H1 (cell line): Measurements from ENCODE around the gene FAM209A. TPM values are rescaled to one million over a fixed set of nuclear protein-coding genes. Genes with fewer than 3 reads are reported as not detected.

Experiments used
- CTCF ChIA-PET: fragments of 300-600 bp; sonication (Branson Sonifier 250); formaldehyde crosslinking; loops from one replicate; lab custom pipeline; 2021; ENCODE audit not compliant: partially characterized antibody; lab: Charles Lee
- POLR2A ChIA-PET: fragments of 300-600 bp; sonication (Branson Sonifier 250); formaldehyde crosslinking; loops from one replicate; lab custom pipeline; 2021; ENCODE audit warnings: inconsistent platforms; ENCODE audit not compliant: partially characterized antibody; lab: Charles Lee
- DNase-seq, 2 experiments: peaks; one replicate each; pipeline versions ENCODE4 v3.0.0 to v3.0.0-alpha.2; 2010 to 2022; ENCODE audit warnings: low spot score in 2 of 2, low read depth in 1 of 2, mixed read lengths in 1 of 2
- FAIRE-seq: peaks from 2 replicates; lab custom pipeline; 2011; peaks lifted over from hg19 to GRCh38; lab: Jason Lieb, UNC
- H2AFZ ChIP-seq: 2 replicates; pipeline ENCODE4 v1.8.1; 2012; ENCODE audit warnings: low read length, inconsistent platforms
- H2AK5ac ChIP-seq: 2 replicates; pipeline ENCODE4 v1.6.1; 2013; ENCODE audit warnings: low read depth, low read length
- H2BK120ac ChIP-seq: replicated peaks from 2 replicates; pipeline ENCODE3; 2013; ENCODE audit warnings: low read depth, low read length, inconsistent platforms
- H2BK12ac ChIP-seq: 2 replicates; pipeline ENCODE4 v1.6.1; 2013; ENCODE audit warnings: low read depth, low read length
- H2BK15ac ChIP-seq: 2 replicates; pipeline ENCODE4 v1.6.1; 2013; ENCODE audit warnings: low read length
- H2BK20ac ChIP-seq: 2 replicates; pipeline ENCODE4 v1.6.1; 2013; ENCODE audit warnings: low read length
- H2BK5ac ChIP-seq: 2 replicates; pipeline ENCODE4 v1.6.1; 2013; ENCODE audit warnings: low read depth, low read length
- H3K14ac ChIP-seq: 2 replicates; pipeline ENCODE4 v1.6.1; 2013; ENCODE audit warnings: inconsistent platforms; ENCODE audit not compliant: insufficient read length
- H3K18ac ChIP-seq: 2 replicates; pipeline ENCODE4 v1.6.1; 2013; ENCODE audit warnings: low read length; ENCODE audit errors: extremely low read depth
- H3K23ac ChIP-seq: 2 replicates; pipeline ENCODE4 v1.6.1; 2013; ENCODE audit warnings: inconsistent platforms; ENCODE audit not compliant: insufficient read length
- H3K23me2 ChIP-seq: 2 replicates; pipeline ENCODE4 v1.6.1; 2013; ENCODE audit warnings: low read depth, low read length
- H3K27ac ChIP-seq: 2 replicates; pipeline ENCODE4 v1.6.1; 2011; ENCODE audit warnings: low read depth, low read length, inconsistent platforms
- H3K27me3 ChIP-seq, 4 experiments: replicated peaks in 1 of 4; 1 replicate in 1 of 4; 2 replicates in 3 of 4; pipeline versions ENCODE4 v1.6.1 to v1.8.1; 2011 to 2013; ENCODE audit warnings: low read length in 3 of 4, mild to moderate bottlenecking in 3 of 4, inconsistent platforms in 2 of 4, mixed read lengths in 2 of 4, moderate library complexity in 1 of 4; ENCODE audit not compliant: control insufficient read depth in 3 of 4, insufficient read depth in 3 of 4; ENCODE audit errors: extremely low read depth in 1 of 4
- H3K36me3 ChIP-seq, 4 experiments: 2 replicates each; pipeline versions ENCODE4 v1.6.1 to v1.8.1; 2011 to 2013; ENCODE audit warnings: mild to moderate bottlenecking in 4 of 4, low read length in 3 of 4, moderate library complexity in 2 of 4, control low read depth in 1 of 4, inconsistent platforms in 1 of 4; ENCODE audit not compliant: insufficient read depth in 4 of 4, control insufficient read depth in 2 of 4
- H3K4ac ChIP-seq: replicated peaks from 2 replicates; pipeline ENCODE3; 2013; ENCODE audit warnings: low read length, low read depth, mixed read lengths, inconsistent platforms; ENCODE audit not compliant: insufficient read length
- H3K4me1 ChIP-seq, 4 experiments: replicated peaks in 1 of 4; 1 replicate in 1 of 4; 2 replicates in 3 of 4; pipeline versions ENCODE4 v1.6.1 to v1.8.1; 2011 to 2013; ENCODE audit warnings: low read length in 3 of 4, inconsistent platforms in 2 of 4, mixed read lengths in 1 of 4; ENCODE audit not compliant: insufficient read depth in 4 of 4, control insufficient read depth in 3 of 4
- H3K4me2 ChIP-seq, 2 experiments: 2 replicates each; pipeline versions ENCODE4 v1.6.1 to v1.8.1; 2011 to 2013; ENCODE audit warnings: low read depth in 2 of 2, low read length in 2 of 2, control low read depth in 1 of 2, inconsistent platforms in 1 of 2, mild to moderate bottlenecking in 1 of 2; ENCODE audit not compliant: insufficient read depth in 1 of 2
- H3K4me3 ChIP-seq, 4 experiments: fragments of 200-600, 300-600 bp in 1 of 4; sonication (generic), shearing (Covaris generic), sonication (Bioruptor Twin) in 1 of 4; 2 replicates each; pipeline versions ENCODE4 v1.5.1 to v1.8.1; 2011 to 2016; ENCODE audit warnings: low read length in 4 of 4, low read depth in 3 of 4, control low read depth in 2 of 4, inconsistent platforms in 2 of 4, mild to moderate bottlenecking in 2 of 4, mixed read lengths in 1 of 4, moderate library complexity in 1 of 4; ENCODE audit not compliant: insufficient read depth in 2 of 4; ENCODE audit errors: extremely low read depth in 1 of 4
- H3K56ac ChIP-seq: replicated peaks from 2 replicates; pipeline ENCODE3; 2013; ENCODE audit warnings: low read depth, mild to moderate bottlenecking, mixed read lengths, low read length, inconsistent platforms; ENCODE audit not compliant: insufficient read length
- H3K79me1 ChIP-seq: 2 replicates; pipeline ENCODE4 v1.6.1; 2013; ENCODE audit warnings: low read depth, low read length, control low read depth
- H3K79me2 ChIP-seq, 2 experiments: 2 replicates each; pipeline versions ENCODE4 v1.6.1 to v1.8.1; 2012 to 2013; ENCODE audit warnings: low read length in 2 of 2, mild to moderate bottlenecking in 2 of 2, inconsistent platforms in 1 of 2; ENCODE audit not compliant: insufficient read depth in 2 of 2, control insufficient read depth in 1 of 2
- H3K9ac ChIP-seq, 4 experiments: replicated peaks in 1 of 4; 1 replicate in 1 of 4; 2 replicates in 3 of 4; pipeline versions ENCODE4 v1.6.1 to v1.8.1; 2011 to 2013; ENCODE audit warnings: low read depth in 3 of 4, low read length in 3 of 4, control low read depth in 2 of 4, mild to moderate bottlenecking in 2 of 4, moderate library complexity in 2 of 4, inconsistent platforms in 1 of 4; ENCODE audit errors: extremely low read depth in 1 of 4
- H3K9me3 ChIP-seq, 2 experiments: 2 replicates each; pipeline versions ENCODE4 v1.6.1 to v1.8.1; 2012 to 2013; ENCODE audit warnings: mild to moderate bottlenecking in 2 of 2, moderate library complexity in 2 of 2, control low read depth in 1 of 2, inconsistent platforms in 1 of 2, low read depth in 1 of 2, low read length in 1 of 2, mixed read lengths in 1 of 2; ENCODE audit not compliant: insufficient read depth in 2 of 2
- H4K20me1 ChIP-seq, 2 experiments: replicated peaks in 1 of 2; 2 replicates each; pipeline versions ENCODE3 to v1.8.1; 2011 to 2013; ENCODE audit warnings: inconsistent platforms in 2 of 2, low read length in 2 of 2, mild to moderate bottlenecking in 1 of 2; ENCODE audit not compliant: insufficient read depth in 2 of 2, control insufficient read depth in 1 of 2
- H4K5ac ChIP-seq: 2 replicates; pipeline ENCODE4 v1.6.1; 2013; ENCODE audit warnings: low read length, low read depth, mixed read lengths, inconsistent platforms; ENCODE audit not compliant: insufficient read length
- H4K8ac ChIP-seq: 2 replicates; pipeline ENCODE4 v1.8.0; 2013; ENCODE audit warnings: mild to moderate bottlenecking, moderate library complexity, low read length, inconsistent platforms; ENCODE audit not compliant: insufficient read depth; ENCODE audit errors: extremely low read depth
- H4K91ac ChIP-seq: replicated peaks from 2 replicates; pipeline ENCODE3; 2013; ENCODE audit warnings: low read length, mixed read lengths, inconsistent platforms; ENCODE audit not compliant: insufficient read length
- ASH2L ChIP-seq: fragments of 200-600, 300-600 bp; sonication (generic); IDR thresholded peaks from one replicate; pipeline ENCODE4 v1.7.1; 2017; ENCODE audit warnings: low read length
- BCL11A ChIP-seq, 2 experiments: IDR thresholded peaks; one replicate each; pipeline ENCODE4 v1.6.1; 2011; ENCODE audit warnings: low read depth in 2 of 2, low read length in 2 of 2, mild to moderate bottlenecking in 2 of 2
- CREB1 ChIP-seq: IDR thresholded peaks from 2 replicates; pipeline ENCODE4 v1.6.1; 2012; ENCODE audit warnings: inconsistent platforms
- EZH2 ChIP-seq: fragments of 200-600 bp; sonication (generic); IDR thresholded peaks from 2 replicates; pipeline ENCODE4 v1.7.1; 2012; ENCODE audit warnings: low read depth, mild to moderate bottlenecking, moderate library complexity, low read length, inconsistent platforms; ENCODE audit not compliant: severe bottlenecking
- GABPA ChIP-seq: IDR thresholded peaks from 2 replicates; pipeline ENCODE4 v1.6.1; 2011; ENCODE audit warnings: mild to moderate bottlenecking, low read length, moderate library complexity, borderline replicate concordance; ENCODE audit not compliant: insufficient read depth
- JUND ChIP-seq: IDR thresholded peaks from 2 replicates; pipeline ENCODE4 v1.6.1; 2011; ENCODE audit warnings: mild to moderate bottlenecking, improper control_type of control experiment, low read length
- NRF1 ChIP-seq: IDR thresholded peaks from 2 replicates; pipeline ENCODE4 v1.6.1; 2011; ENCODE audit warnings: mild to moderate bottlenecking, low read depth, low read length, improper control_type of control experiment
- POLR2AphosphoS5 ChIP-seq: IDR thresholded peaks from 2 replicates; pipeline ENCODE4 v1.6.1; 2011; ENCODE audit warnings: low read depth, low read length
- RBBP5 ChIP-seq: IDR thresholded peaks from 2 replicates; pipeline ENCODE4 v1.7.1; 2012; ENCODE audit warnings: low read depth, mild to moderate bottlenecking, inconsistent platforms, low read length, moderate library complexity, borderline replicate concordance
- SP2 ChIP-seq: IDR thresholded peaks from 2 replicates; pipeline ENCODE4 v1.6.1; 2012; ENCODE audit warnings: mild to moderate bottlenecking, low read length, inconsistent platforms
- TAF1 ChIP-seq: IDR thresholded peaks from 2 replicates; pipeline ENCODE4 v1.6.1; 2011; ENCODE audit warnings: mild to moderate bottlenecking, low read depth, low read length
- YY1 ChIP-seq: IDR thresholded peaks from 2 replicates; pipeline ENCODE4 v1.6.1; 2011; ENCODE audit warnings: low read depth, mild to moderate bottlenecking, low read length
- WGBS, 2 experiments: shearing (Covaris generic) in 1 of 2; methylation state at CpG; one replicate each; pipeline versions ENCODE4 v1.1.6 to v1.1.7; 2013 to 2015; ENCODE audit warnings: low lambda C conversion rate in 2 of 2, mixed read lengths in 2 of 2, inconsistent platforms in 1 of 2, low coverage in 1 of 2, missing lambda C conversion rate in 1 of 2; ENCODE audit not compliant: insufficient replicate concordance in 2 of 2, insufficient coverage in 1 of 2, insufficient read length in 1 of 2; ENCODE audit errors: extremely low coverage in 1 of 2, missing lambda C conversion rate in 1 of 2; 5-methylcytosine and 5-hydroxymethylcytosine counted together
- polyA plus RNA-seq, 7 experiments: library from polyadenylated mRNA; depleted of rRNA in 3 of 7; stranded (reverse) in 5 of 7; unstranded in 2 of 7; fragments of >200 nt in 5 of 7; fragments of 200-250 nt in 2 of 7; gene quantifications; 1 replicate in 5 of 7; 2 replicates in 1 of 7; 4 replicates in 1 of 7; pipeline versions ENCODE4 v1.2.1 to v1.2.3, GENCODE V29; 2011 to 2013; ENCODE audit warnings: missing spikeins in 2 of 7, mixed read lengths in 2 of 7
- total RNA-seq: library from RNA; stranded (reverse); fragmentation: NEBNext Ultra II Directional; extraction: Animal tissue kit (Norgen Biotek cat#: 25700); gene quantifications from 2 replicates; pipeline ENCODE4 v1.2.1, GENCODE V29; 2021
- TF ChIP-seq, protein P1 (sequence below): IDR thresholded peaks from 2 replicates; pipeline ENCODE4 v1.6.1; 2011; ENCODE audit warnings: low read depth, mild to moderate bottlenecking, low read length; ENCODE audit not compliant: insufficient read depth
- TF ChIP-seq, protein P2 (sequence below): IDR thresholded peaks from 2 replicates; pipeline ENCODE4 v1.6.1; 2011; ENCODE audit warnings: low read length, improper control_type of control experiment

Gene FAM209A
- total and polyA plus RNA-seq, 2 of the 8 experiments (the other 6 are each of a cell fraction or from before 2014, with no cell fraction given): 0.15 TPM; not detected in 1

- Histone ChIP-seq H3K23me2 (no peaks in the 10 kb centered on the region), H2BK15ac (no peak overlapping the region), H4K91ac (no peak overlapping the region), H2AK5ac (no peak overlapping the region), H4K5ac (no peak overlapping the region), H3K4me1 (no peaks in the 10 kb centered on the region), H3K56ac (no peak overlapping the region), H3K18ac (no peak overlapping the region), H3K4me2 (no peak overlapping the region), H2AFZ (no peak overlapping the region), H3K9me3 (peaks cover 7 to 19% of the 10 kb centered on the region in 2 experiments; a peak in 2 of 4 replicates), H4K8ac (no peak overlapping the region), H3K27me3 (no peaks in the 10 kb centered on the region), H3K79me2 (no peaks in the 10 kb centered on the region), H2BK5ac (no peak overlapping the region), H2BK20ac (no peak overlapping the region), H3K14ac (no peak overlapping the region), H2BK120ac (no peak overlapping the region), H2BK12ac (no peak overlapping the region), H3K4ac (no peak overlapping the region), H3K27ac (no peak overlapping the region), H3K4me3 (no peak overlapping the region), H4K20me1 (no peaks in the 10 kb centered on the region), H3K36me3 (peaks cover 0 to 31% (median 23%) of the 10 kb centered on the region in 4 experiments; a peak in 6 of 8 replicates), H3K23ac (no peak overlapping the region), H3K9ac (no peak overlapping the region), H3K79me1 (no peaks in the 10 kb centered on the region)
- WGBS, 2 experiments: 89% methylated on average over 7 of the region's 7 CpGs; no CpG with 5 or more reads in 1 of the 2 experiments
- CTCF ChIA-PET: no interaction called here
- POLR2A ChIA-PET: no interaction called here
- no peak for FAIRE-seq
- DNase-seq: no peak
- TF ChIP-seq YY1 (no peak), ASH2L (no peak), SP2 (no peak), JUND (no peak), NRF1 (no peak), RBBP5 (no peak), POLR2AphosphoS5 (no peak), TAF1 (no peak), GABPA (no peak), EZH2 (no peak), BCL11A (IDR thresholded peaks at IDR 0.05; ENCODE audit: low read depth in 2 of 2, low read length in 2 of 2) (no peak), CREB1 (no peak)
- TF ChIP-seq, protein P1, sequence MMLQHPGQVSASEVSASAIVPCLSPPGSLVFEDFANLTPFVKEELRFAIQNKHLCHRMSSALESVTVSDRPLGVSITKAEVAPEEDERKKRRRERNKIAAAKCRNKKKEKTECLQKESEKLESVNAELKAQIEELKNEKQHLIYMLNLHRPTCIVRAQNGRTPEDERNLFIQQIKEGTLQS: no peak
- TF ChIP-seq, protein P2, sequence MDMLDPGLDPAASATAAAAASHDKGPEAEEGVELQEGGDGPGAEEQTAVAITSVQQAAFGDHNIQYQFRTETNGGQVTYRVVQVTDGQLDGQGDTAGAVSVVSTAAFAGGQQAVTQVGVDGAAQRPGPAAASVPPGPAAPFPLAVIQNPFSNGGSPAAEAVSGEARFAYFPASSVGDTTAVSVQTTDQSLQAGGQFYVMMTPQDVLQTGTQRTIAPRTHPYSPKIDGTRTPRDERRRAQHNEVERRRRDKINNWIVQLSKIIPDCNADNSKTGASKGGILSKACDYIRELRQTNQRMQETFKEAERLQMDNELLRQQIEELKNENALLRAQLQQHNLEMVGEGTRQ: no peak
Measured at GRCh38 chr20:56517211-56517610, 7.3 kb upstream of the FAM209A start.
